ENCODE results near the gene SPO11. TPM values are rescaled to one million over a fixed set of nuclear protein-coding genes. Genes with fewer than 3 reads are reported as not detected.
"Not testable (repeated sequence)": the region's sequence is repeated elsewhere in the genome, so short reads cannot be mapped to it uniquely, and the experiment has no call there.

SPO11 gene
- total RNA-seq, 4 donors from 2014 or later, result not detected

DNA sequence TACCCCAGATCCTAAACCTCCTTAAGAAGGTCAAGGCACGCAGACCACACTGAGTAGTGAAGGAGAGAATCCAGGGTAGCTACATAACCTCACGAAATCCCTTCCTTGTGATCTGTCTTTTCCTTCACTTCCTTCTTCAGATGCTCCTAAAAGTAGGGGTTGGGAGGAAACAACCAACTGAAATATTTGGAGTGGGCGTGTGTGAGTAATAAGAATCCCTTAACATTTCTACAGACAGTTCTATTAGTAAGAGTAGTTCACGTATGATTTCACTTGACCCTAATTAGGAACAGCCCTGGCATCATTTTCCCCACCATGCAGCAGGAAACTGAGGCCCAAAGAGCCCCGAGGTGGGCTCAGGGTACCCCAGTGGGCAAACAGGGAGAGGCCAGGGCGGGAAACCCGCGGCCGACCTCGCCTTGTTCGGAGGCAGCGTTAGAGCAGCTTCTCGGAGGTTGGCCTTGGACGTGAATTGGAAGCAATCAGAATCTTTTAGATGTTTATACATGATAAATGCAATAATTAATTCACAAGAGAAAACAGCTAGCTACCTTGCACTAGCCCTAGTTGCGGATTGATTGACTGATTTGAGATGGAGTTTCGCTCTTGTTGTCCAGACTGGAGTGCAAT, 20.6 kb downstream of the SPO11 start:
- no peaks in the 10 kb centered on the region for H3K27me3 ChIP-seq
- H3K4me3 ChIP-seq, result peak overlapping the region in 1 of 4 donors; percentile 97
- peaks cover 0 to 11% (median 3%) of the 10 kb centered on the region in 3 donors for H3K36me3 ChIP-seq
- DNase-seq (ENCODE audit: low spot score in 2 of 2), result no peak
- peak overlapping the region in 1 of 4 donors; percentile 70 for H3K27ac ChIP-seq
- 81 to 82% methylated on average over 16 of the region's 16 CpGs for WGBS, 2 donors
- no peaks in the 10 kb centered on the region for H3K9me3 ChIP-seq
- peaks cover 0 to 19% (median 8%) of the 10 kb centered on the region in 4 donors for H3K4me1 ChIP-seq
- TF ChIP-seq POLR2A (IDR thresholded peaks at IDR 0.05) (no peak), EP300 (IDR thresholded peaks at IDR 0.05) (no peak)
- TF ChIP-seq, protein P1, sequence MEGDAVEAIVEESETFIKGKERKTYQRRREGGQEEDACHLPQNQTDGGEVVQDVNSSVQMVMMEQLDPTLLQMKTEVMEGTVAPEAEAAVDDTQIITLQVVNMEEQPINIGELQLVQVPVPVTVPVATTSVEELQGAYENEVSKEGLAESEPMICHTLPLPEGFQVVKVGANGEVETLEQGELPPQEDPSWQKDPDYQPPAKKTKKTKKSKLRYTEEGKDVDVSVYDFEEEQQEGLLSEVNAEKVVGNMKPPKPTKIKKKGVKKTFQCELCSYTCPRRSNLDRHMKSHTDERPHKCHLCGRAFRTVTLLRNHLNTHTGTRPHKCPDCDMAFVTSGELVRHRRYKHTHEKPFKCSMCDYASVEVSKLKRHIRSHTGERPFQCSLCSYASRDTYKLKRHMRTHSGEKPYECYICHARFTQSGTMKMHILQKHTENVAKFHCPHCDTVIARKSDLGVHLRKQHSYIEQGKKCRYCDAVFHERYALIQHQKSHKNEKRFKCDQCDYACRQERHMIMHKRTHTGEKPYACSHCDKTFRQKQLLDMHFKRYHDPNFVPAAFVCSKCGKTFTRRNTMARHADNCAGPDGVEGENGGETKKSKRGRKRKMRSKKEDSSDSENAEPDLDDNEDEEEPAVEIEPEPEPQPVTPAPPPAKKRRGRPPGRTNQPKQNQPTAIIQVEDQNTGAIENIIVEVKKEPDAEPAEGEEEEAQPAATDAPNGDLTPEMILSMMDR (IDR thresholded peaks at IDR 0.05), result no peak

GRCh38 chr20:57350726-57351041, 21.1 kb downstream of the SPO11 start:
- H3K9me3 ChIP-seq; DNase-seq (ENCODE audit: low spot score in 2 of 2); H3K27me3 ChIP-seq: not testable (repeated sequence)
- Histone ChIP-seq H3K4me1 (peaks cover 0 to 19% (median 8%) of the 10 kb centered on the region in 4 donors), H3K4me3 (peak overlapping the region; percentile 65 to 100 (median 96)), H3K36me3 (peaks cover 0 to 11% (median 3%) of the 10 kb centered on the region in 3 donors), H3K27ac (peak overlapping the region; percentile 62 to 94 (median 92))
- 29 to 63% methylated on average over 3 to 6 of the region's 24 CpGs for WGBS, 2 donors

DNA sequence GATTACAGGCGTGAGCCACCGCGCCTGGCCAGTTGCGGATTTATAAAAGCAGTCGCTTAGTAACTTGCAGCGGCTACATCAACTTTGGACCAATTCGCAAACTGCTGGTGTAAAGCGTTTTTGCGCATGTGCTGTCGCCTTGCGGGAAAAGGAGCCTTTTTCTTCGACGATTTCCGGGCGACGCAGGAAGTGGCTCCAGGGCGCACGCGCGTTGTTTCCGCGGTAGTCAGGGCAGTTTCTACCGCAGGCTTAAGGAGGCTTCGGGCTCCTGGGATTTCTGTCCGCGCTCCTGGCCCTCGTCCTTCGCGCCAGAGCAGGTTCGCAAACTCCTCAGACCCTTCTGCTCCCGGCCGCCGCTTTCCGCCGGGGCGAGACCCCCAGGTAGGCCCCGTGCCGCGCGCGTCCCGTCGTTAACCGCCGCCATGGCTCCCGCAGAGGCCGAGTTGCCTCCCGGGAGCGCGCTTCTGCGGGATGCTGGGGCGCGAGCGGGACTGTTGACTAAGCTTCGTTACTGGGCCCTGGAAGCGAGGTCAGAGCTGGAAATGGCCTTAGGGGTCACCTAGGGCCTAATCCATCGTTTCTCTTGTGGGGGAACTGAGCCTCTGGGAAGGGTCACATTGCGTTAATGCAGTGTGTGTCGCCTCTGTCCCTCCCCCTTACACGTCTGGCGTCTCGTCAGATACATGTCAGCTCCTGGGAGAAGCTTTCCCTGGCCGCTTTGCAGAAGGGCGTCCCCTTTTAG, 21.6 kb downstream of the SPO11 start, which contains the start of gene RAE1:
TSS of gene RAE1 (plus strand) at position 214 of the 742 bp plus-strand sequence. CDS start 2,784 bp downstream, outside the sequence.
- peak; percentile 74 to 80 for DNase-seq (ENCODE audit: low spot score in 2 of 2)
- Histone ChIP-seq H3K27ac (peak within 1 kb of the TSS; percentile 62 to 94 (median 92)), H3K36me3 (peaks cover 0 to 11% (median 3%) of the 10 kb centered on the region in 3 donors), H3K9me3 (no peaks in the 10 kb centered on the region), H3K4me1 (peaks cover 0 to 19% (median 8%) of the 10 kb centered on the region in 4 donors), H3K27me3 (no peaks in the 10 kb centered on the region), H3K4me3 (peak within 1 kb of the TSS; percentile 65 to 100 (median 96))
- TF ChIP-seq, protein P1 (IDR thresholded peaks at IDR 0.05), result peak in 1 of 5 experiments; percentile 10
- TF ChIP-seq EP300 (IDR thresholded peaks at IDR 0.05) (peak; percentile 41 to 92), POLR2A (IDR thresholded peaks at IDR 0.05) (peak in 1 of 2 donors; percentile 55)
- 0% methylated on average over 42 to 64 of the region's 64 CpGs for WGBS, 2 donors

DNA sequence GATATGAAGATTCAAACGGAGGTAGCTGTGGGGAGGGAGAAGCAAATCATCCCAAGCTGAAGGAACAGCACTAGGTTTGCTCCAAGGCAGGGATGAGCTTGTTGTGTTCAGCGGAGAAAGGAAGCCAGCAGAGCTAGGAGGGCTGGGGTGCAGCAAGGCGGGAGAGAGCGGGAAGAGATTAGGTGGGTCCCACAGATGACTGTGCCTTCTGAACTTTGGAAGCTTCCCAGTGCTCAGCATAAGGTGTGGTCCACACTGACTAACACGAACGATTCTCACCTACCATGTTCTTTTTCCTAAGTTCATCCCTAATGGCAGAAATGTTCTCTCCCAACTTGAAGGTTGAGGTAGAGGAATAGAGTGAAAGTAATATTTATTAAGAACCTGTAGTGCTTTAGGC, 22.7 kb downstream of the SPO11 start:
- Histone ChIP-seq H3K36me3 (peaks cover 0 to 11% (median 7%) of the 10 kb centered on the region in 3 donors), H3K9me3 (no peaks in the 10 kb centered on the region), H3K4me3 (peak overlapping the region in 1 of 4 donors; percentile 96), H3K27me3 (no peaks in the 10 kb centered on the region), H3K4me1 (peaks cover 0 to 19% (median 8%) of the 10 kb centered on the region in 4 donors), H3K27ac (no peak overlapping the region)
- WGBS, 2 donors, result 75 to 77% methylated on average over 6 of the region's 6 CpGs
- no peak for DNase-seq (ENCODE audit: low spot score in 2 of 2)
- TF ChIP-seq, protein P1 (IDR thresholded peaks at IDR 0.05), result no peak
- TF ChIP-seq EP300 (IDR thresholded peaks at IDR 0.05) (no peak), POLR2A (IDR thresholded peaks at IDR 0.05) (no peak)

DNA sequence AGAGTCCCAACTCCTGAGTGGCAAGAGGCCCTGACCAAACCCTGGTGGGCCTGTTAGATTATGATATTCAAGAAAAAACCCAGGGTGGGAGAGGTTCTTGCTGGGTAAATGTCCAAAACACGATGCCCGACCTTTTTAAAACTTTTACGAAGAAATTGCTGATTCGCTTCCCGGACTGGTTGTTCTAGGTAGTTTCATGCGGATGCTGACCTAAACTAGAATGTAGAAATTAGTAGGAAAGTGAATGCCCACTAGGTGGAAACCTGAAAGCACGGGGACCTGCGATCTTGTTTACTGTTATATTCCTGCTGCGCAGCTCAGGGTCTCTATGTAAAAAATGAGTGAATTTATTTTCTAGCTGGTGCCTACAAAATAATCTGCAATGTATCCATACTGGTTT, 23.7 kb downstream of the SPO11 start:
- no peak for DNase-seq (ENCODE audit: low spot score in 2 of 2)
- H3K4me3 ChIP-seq, result no peak overlapping the region
- H3K4me1 ChIP-seq, result peaks cover 0 to 19% (median 8%) of the 10 kb centered on the region in 4 donors
- H3K36me3 ChIP-seq, result peaks cover 0 to 11% (median 7%) of the 10 kb centered on the region in 3 donors
- H3K9me3 ChIP-seq, result no peaks in the 10 kb centered on the region
- no peaks in the 10 kb centered on the region for H3K27me3 ChIP-seq
- TF ChIP-seq, protein P1 (IDR thresholded peaks at IDR 0.05), result no peak
- no peak for TF ChIP-seq POLR2A (IDR thresholded peaks at IDR 0.05)
- no peak for TF ChIP-seq EP300 (IDR thresholded peaks at IDR 0.05)
- whole genome bisulfite sequencing, 2 donors, result 91 to 92% methylated on average over 9 of the region's 9 CpGs
- no peak overlapping the region for H3K27ac ChIP-seq

Data from tibial nerve (tissue), 4 donors.